IMR-90 (cell line): ENCODE measurements around the gene PNLIP. TPM values are rescaled to one million over a fixed set of nuclear protein-coding genes. Genes with fewer than 3 reads are reported as not detected.

ENCODE experiments used
- ATAC-seq: fragments of 200-7000 bp; cut with Tn5 transposase; 2 replicates; pipeline ENCODE4 v1.9.1; 2020; ENCODE audit warnings: low read depth, mild to moderate bottlenecking, moderate library complexity
- BruUV-seq: library from RNA; stranded (reverse); fragments of 400-500 nt; replicated peaks from 2 replicates; lab custom pipeline; 2021; lab: Mats Ljungman, UMichigan
- CTCF ChIA-PET: fragments of 300-600 bp; formaldehyde crosslinking; extraction: SDS; loops from one replicate; lab custom pipeline; 2021; ENCODE audit warnings: antibody characterized with exemption; lab: Yijun Ruan, JAX
- POLR2A ChIA-PET: fragments of 300-600 bp; sonication (Branson Sonifier 250); formaldehyde crosslinking; loops from one replicate; lab custom pipeline; 2022; ENCODE audit warnings: antibody characterized with exemption; ENCODE audit not compliant: unreplicated experiment; lab: Charles Lee
- DNase-seq: peaks from one replicate; pipeline ENCODE4 v3.0.0; 2013
- H2AFZ ChIP-seq: replicated peaks from 2 replicates; pipeline ENCODE3; 2013; ENCODE audit warnings: low read length, mild to moderate bottlenecking; ENCODE audit not compliant: poor library complexity
- H2AK5ac ChIP-seq: 2 replicates; pipeline ENCODE4 v1.6.1; 2013; ENCODE audit warnings: low read depth, low read length, inconsistent platforms
- H2AK9ac ChIP-seq: replicated peaks from 2 replicates; pipeline ENCODE3; 2013; ENCODE audit warnings: mild to moderate bottlenecking, low read depth, low read length, moderate library complexity; ENCODE audit not compliant: poor library complexity
- H2BK120ac ChIP-seq: 2 replicates; pipeline ENCODE4 v1.6.1; 2013; ENCODE audit warnings: low read depth, low read length, inconsistent platforms
- H2BK15ac ChIP-seq: 3 replicates; pipeline ENCODE4 v1.6.1; 2013; ENCODE audit warnings: low read depth, low read length, inconsistent platforms
- H2BK20ac ChIP-seq: 2 replicates; pipeline ENCODE4 v1.6.1; 2013; ENCODE audit warnings: low read depth, mild to moderate bottlenecking, inconsistent platforms, low read length, moderate library complexity
- H2BK5ac ChIP-seq: 2 replicates; pipeline ENCODE4 v1.6.1; 2013; ENCODE audit warnings: mild to moderate bottlenecking, low read depth, low read length, inconsistent platforms; ENCODE audit not compliant: poor library complexity, severe bottlenecking
- H3K14ac ChIP-seq: replicated peaks from 2 replicates; pipeline ENCODE4 v1.6.1; 2013; ENCODE audit warnings: low read depth, low read length, inconsistent platforms
- H3K18ac ChIP-seq: 2 replicates; pipeline ENCODE4 v1.6.1; 2013; ENCODE audit warnings: low read depth, low read length, control low read depth
- H3K23ac ChIP-seq: 2 replicates; pipeline ENCODE4 v1.6.1; 2013; ENCODE audit warnings: low read depth, low read length, inconsistent platforms
- H3K27ac ChIP-seq: 2 replicates; pipeline ENCODE4 v1.5.1; 2013; ENCODE audit warnings: mild to moderate bottlenecking, control low read depth, low read length; ENCODE audit not compliant: insufficient read depth
- H3K27me3 ChIP-seq: 2 replicates; pipeline ENCODE4 v1.6.1; 2013; ENCODE audit warnings: low read length; ENCODE audit not compliant: control insufficient read depth, insufficient read depth
- H3K36me3 ChIP-seq: 2 replicates; pipeline ENCODE4 v1.6.1; 2013; ENCODE audit warnings: low read length, mixed read lengths; ENCODE audit not compliant: control insufficient read depth, insufficient read depth
- H3K4ac ChIP-seq: 2 replicates; pipeline ENCODE4 v1.6.1; 2013; ENCODE audit warnings: low read depth, low read length, inconsistent platforms
- H3K4me1 ChIP-seq: 2 replicates; pipeline ENCODE4 v1.6.1; 2013; ENCODE audit warnings: low read length, mixed read lengths; ENCODE audit not compliant: control insufficient read depth, insufficient read depth
- H3K4me2 ChIP-seq: 2 replicates; pipeline ENCODE4 v1.6.1; 2013; ENCODE audit warnings: low read depth, mild to moderate bottlenecking, control low read depth, low read length, moderate library complexity
- H3K4me3 ChIP-seq: 2 replicates; pipeline ENCODE4 v1.5.1; 2013; ENCODE audit warnings: low read depth, mild to moderate bottlenecking, control low read depth, low read length, moderate library complexity; ENCODE audit not compliant: insufficient read depth
- H3K56ac ChIP-seq: 2 replicates; pipeline ENCODE4 v1.6.1; 2013; ENCODE audit warnings: low read length, inconsistent platforms; ENCODE audit not compliant: insufficient read depth; ENCODE audit errors: extremely low read depth
- H3K79me1 ChIP-seq, 2 experiments: 2 replicates each; pipeline ENCODE4 v1.6.1; 2013; ENCODE audit warnings: low read length in 2 of 2, inconsistent platforms in 1 of 2, low read depth in 1 of 2
- H3K9ac ChIP-seq: 2 replicates; pipeline ENCODE4 v1.6.1; 2013; ENCODE audit warnings: low read depth, low read length, control low read depth
- H3K9me1 ChIP-seq: 2 replicates; pipeline ENCODE4 v1.6.1; 2013; ENCODE audit warnings: low read length, inconsistent platforms; ENCODE audit not compliant: insufficient read depth
- H3K9me3 ChIP-seq: 2 replicates; pipeline ENCODE4 v1.6.1; 2013; ENCODE audit warnings: low read length; ENCODE audit not compliant: control insufficient read depth, insufficient read depth
- H4K20me1 ChIP-seq: 2 replicates; pipeline ENCODE4 v1.6.1; 2013; ENCODE audit warnings: low read length, inconsistent platforms; ENCODE audit not compliant: insufficient read depth
- H4K5ac ChIP-seq: 2 replicates; pipeline ENCODE4 v1.6.1; 2013; ENCODE audit warnings: mild to moderate bottlenecking, low read depth, low read length, control low read depth
- H4K8ac ChIP-seq, 2 experiments: 2 replicates each; pipeline ENCODE4 v1.6.1; 2013; ENCODE audit warnings: low read depth in 2 of 2, low read length in 2 of 2, control low read depth in 1 of 2, inconsistent platforms in 1 of 2
- H4K91ac ChIP-seq: 2 replicates; pipeline ENCODE4 v1.6.1; 2013; ENCODE audit warnings: low read depth, low read length, inconsistent platforms; ENCODE audit not compliant: insufficient read depth
- BHLHE40 ChIP-seq: fragments of 150-350 bp; IDR thresholded peaks from 2 replicates; pipeline ENCODE4 v1.6.1; 2016; ENCODE audit warnings: mild to moderate bottlenecking, low read depth, low read length
- MAFK ChIP-seq: IDR thresholded peaks from 2 replicates; pipeline ENCODE4 v1.6.1; 2012; ENCODE audit warnings: low read depth, low read length, improper control_type of control experiment
- WGBS, 2 experiments: methylation state at CpG; one replicate each; pipeline versions ENCODE4 v1.1.5 to v1.1.7; 2013; ENCODE audit warnings: missing lambda C conversion rate in 2 of 2; ENCODE audit not compliant: insufficient read length in 1 of 2; ENCODE audit errors: extremely low coverage in 2 of 2; 5-methylcytosine and 5-hydroxymethylcytosine counted together
- dilution Hi-C: fragments of 300-500 bp; cut with HindIII; formaldehyde crosslinking; loops from one replicate; pipeline ENCODE4 v1.14.3; 2018; ENCODE audit warnings: low sequenced_read_pairs; ENCODE audit not compliant: unreplicated experiment
- in situ Hi-C: fragments of 300-500 bp; cut with MboI; formaldehyde crosslinking; loops from 3 replicates; pipeline ENCODE4 v1.14.3; 2019; ENCODE audit warnings: low sequenced_read_pairs, inconsistent platforms, mixed read lengths
- intact Hi-C: fragments of 100-400 bp; cut with micrococcal nuclease; formaldehyde crosslinking; loops from 2 replicates; pipeline ENCODE4 v1.10.0; 2022
- polyA plus RNA-seq, 3 experiments: library from polyadenylated mRNA; depleted of rRNA; stranded (reverse); fragments of >200 nt; gene quantifications; 2 replicates each; pipeline ENCODE4 v1.2.3, GENCODE V29; 2012; ENCODE audit warnings: low replicate concordance in 1 of 3
- total RNA-seq: library from RNA; depleted of rRNA; stranded (reverse); fragments of >200 nt; gene quantifications from 2 replicates; pipeline ENCODE4 v1.2.3, GENCODE V29; 2012
- TF ChIP-seq, protein P1 (sequence below): fragments of 150-350 bp; IDR thresholded peaks from 2 replicates; pipeline ENCODE4 v1.6.1; 2017; ENCODE audit warnings: mild to moderate bottlenecking, antibody characterized with exemption, low read length, low read depth

PNLIP gene
- total and polyA plus RNA-seq, 2 of the 4 experiments (the other 2 are of a cell fraction), result not detected

- Histone ChIP-seq H3K9ac (no peak overlapping the region), H2BK5ac (no peak overlapping the region), H3K23ac (no peak overlapping the region), H3K4me1 (no peaks in the 10 kb centered on the region), H4K91ac (no peak overlapping the region), H3K9me3 (no peaks in the 10 kb centered on the region), H2BK20ac (no peak overlapping the region), H3K18ac (no peak overlapping the region), H3K56ac (no peak overlapping the region), H2AK9ac (no peak overlapping the region), H3K36me3 (no peaks in the 10 kb centered on the region), H3K9me1 (no peaks in the 10 kb centered on the region), H3K79me1 (no peaks in the 10 kb centered on the region), H3K4me2 (no peak overlapping the region), H4K20me1 (no peaks in the 10 kb centered on the region), H2BK15ac (no peak overlapping the region), H2AFZ (no peak overlapping the region), H3K27ac (no peak overlapping the region), H3K4me3 (no peak overlapping the region), H3K4ac (no peak overlapping the region), H2AK5ac (no peak overlapping the region), H4K8ac (no peak overlapping the region), H2BK120ac (no peak overlapping the region), H3K27me3 (no peaks in the 10 kb centered on the region), H3K14ac (no peak overlapping the region), H4K5ac (no peak overlapping the region)
- TF ChIP-seq MAFK, result 0 out of 2 replicates have a peak, but pooled peaks have one; percentile 35
- TF ChIP-seq, protein P1, sequence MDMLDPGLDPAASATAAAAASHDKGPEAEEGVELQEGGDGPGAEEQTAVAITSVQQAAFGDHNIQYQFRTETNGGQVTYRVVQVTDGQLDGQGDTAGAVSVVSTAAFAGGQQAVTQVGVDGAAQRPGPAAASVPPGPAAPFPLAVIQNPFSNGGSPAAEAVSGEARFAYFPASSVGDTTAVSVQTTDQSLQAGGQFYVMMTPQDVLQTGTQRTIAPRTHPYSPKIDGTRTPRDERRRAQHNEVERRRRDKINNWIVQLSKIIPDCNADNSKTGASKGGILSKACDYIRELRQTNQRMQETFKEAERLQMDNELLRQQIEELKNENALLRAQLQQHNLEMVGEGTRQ, result no peak
- TF ChIP-seq BHLHE40, result no peak
- dilution Hi-C loops (no loop called here), in situ Hi-C loops (no loop called here), intact Hi-C loops (no loop called here)
- POLR2A ChIA-PET, result no interaction called here
- CTCF ChIA-PET, result no interaction called here
- DNase-seq (no peak), ATAC-seq (no peak)
- WGBS, 2 experiments, result no CpG with 5 or more reads among the region's 1 CpG
- BruUV-seq, result no TSS peak
Measured at GRCh38 chr10:116545122-116545521, 609 bp upstream of the PNLIP start.
